Heart left ventricle (tissue), 16 donors: Measurements from ENCODE around the gene PHLDB3. TPM values are rescaled to one million over a fixed set of nuclear protein-coding genes. Genes with fewer than 3 reads are reported as not detected.
A peak's percentile ranks its signal among the peaks of the same experiment; 100 is the strongest.

Experiments
- ATAC-seq, 4 donors: fragments of 200-7000 bp; cut with Tn5 transposase; one replicate each; pipeline ENCODE4 v1.9.1; 2020 to 2022; ENCODE audit warnings: moderate library complexity in 4 of 4, mild to moderate bottlenecking in 3 of 4, moderate number of reproducible peaks in 1 of 4
- DNase-seq, 5 donors: peaks; one replicate each; pipeline ENCODE4 v3.0.0-alpha.2; 2020
- H3K27ac ChIP-seq, 12 donors: fragments of 200-600 bp; sonication (generic) in 4 of 12; one replicate each; pipeline versions ENCODE4 v1.5.0 to v1.8.0; 2016 to 2022; ENCODE audit warnings: mild to moderate bottlenecking in 2 of 12
- H3K27me3 ChIP-seq, 9 donors: fragments of 200-600 bp; sonication (generic) in 2 of 9; one replicate each; pipeline versions ENCODE4 v1.5.1 to v1.8.0; 2016 to 2022; ENCODE audit warnings: mild to moderate bottlenecking in 3 of 9
- H3K36me3 ChIP-seq, 9 donors: fragments of 200-600 bp; sonication (generic) in 2 of 9; one replicate each; pipeline versions ENCODE4 v1.5.0 to v1.8.0; 2018 to 2022; ENCODE audit warnings: mild to moderate bottlenecking in 2 of 9
- H3K4me1 ChIP-seq, 12 donors: fragments of 200-600 bp; sonication (generic) in 4 of 12; one replicate each; pipeline versions ENCODE4 v1.5.0 to v1.8.0; 2016 to 2022; ENCODE audit warnings: mild to moderate bottlenecking in 3 of 12
- H3K4me3 ChIP-seq, 12 donors: fragments of 200-600 bp; sonication (generic) in 4 of 12; one replicate each; pipeline versions ENCODE4 v1.5.0 to v1.8.0; 2017 to 2022; ENCODE audit warnings: mild to moderate bottlenecking in 9 of 12, moderate library complexity in 4 of 12
- H3K9me3 ChIP-seq, 12 donors: fragments of 200-600 bp; sonication (generic) in 4 of 12; one replicate each; pipeline versions ENCODE4 v1.5.0 to v1.8.0; 2016 to 2022; ENCODE audit warnings: mild to moderate bottlenecking in 1 of 12
- POLR2A ChIP-seq, 2 donors: fragments of 450-650 bp; IDR thresholded peaks; one replicate each; pipeline ENCODE4 v1.6.1; 2017; ENCODE audit warnings: antibody characterized with exemption in 2 of 2, mild to moderate bottlenecking in 2 of 2, moderate library complexity in 2 of 2
- WGBS, 4 donors: extraction: QIAGEN DNeasy Blood & Tissue Kit in 2 of 4; methylation state at CpG; one replicate each; pipeline versions ENCODE4 v1.1.5 to v1.1.7; 2013 to 2018; 5-methylcytosine and 5-hydroxymethylcytosine counted together
- intact Hi-C, 10 donors: fragments of 100-400 bp; cut with DNase I; formaldehyde crosslinking; loops; one replicate each; pipeline versions ENCODE4 v1.11.1 to v1.14.2; 2022
- polyA plus RNA-seq, 2 donors: library from polyadenylated mRNA; stranded (reverse); fragments of 200-250 nt; gene quantifications; one replicate each; pipeline ENCODE4 v1.2.3, GENCODE V29; 2013
- total RNA-seq, 9 donors: library from RNA; depleted of rRNA in 2 of 9; stranded (reverse); fragments of >200 nt in 2 of 9; fragmentation: NEBNext Ultra II Directional in 3 of 9; extraction: Animal tissue kit (Norgen Biotek cat#: 25700) in 3 of 9; gene quantifications; one replicate each; pipeline versions ENCODE4 v1.1.0 to v1.2.4, GENCODE V29; 2016 to 2023
- TF ChIP-seq, protein P1 (sequence below), 12 donors: fragments of 200-600 bp; sonication (generic) in 4 of 12; IDR thresholded peaks; one replicate each; pipeline versions ENCODE4 v1.5.0 to v1.8.0; 2018 to 2022; ENCODE audit warnings: antibody characterized with exemption in 12 of 12, mild to moderate bottlenecking in 5 of 12
- donor health status: ischemic (EF 13 %, LVEDD 7.1; RV severe dilation, severe dysfunction).
- donor health status: healthy with polysubstance abuse.
- donor health status: DM: no; HTN: yes; CAD: no.
- donor health status: DM: no; HTN: no; CAD: no.
- donor health status: ischemic (EF 25% LVEDD 6.9; RV normal size, moderate dysfunction).
- donor health status: ischemic (EF 25% LVEDD 5.7; RV mildly dilated, moderate dysfunction).
- donor health status: healthy.
- donor health status: DM: yes; HTN: yes; CAD: no.
- donor health status: ischemic (EF 35%, LVEDD 5.7; RV mildly dilated, moderate dysfunction).
- donor health status: nonischemic (EF 11% LVEDD 7.7; RV severe dilation, severe dysfunction).
- donor health status: DM: yes; HTN: yes; CAD: no.
- donor health status: PGD.
- donor health status: ischemic (EF 29% LVEDD 5.4; RV normal size, mild dysfunction).
- donor health status: nonischemic (EF 23%, LVEDD 6.1; RV moderate dilation, normal function).

Gene PHLDB3
- total and polyA plus RNA-seq, 11 donors, result 2.4 to 11.6 (median 5.7) TPM

DNA sequence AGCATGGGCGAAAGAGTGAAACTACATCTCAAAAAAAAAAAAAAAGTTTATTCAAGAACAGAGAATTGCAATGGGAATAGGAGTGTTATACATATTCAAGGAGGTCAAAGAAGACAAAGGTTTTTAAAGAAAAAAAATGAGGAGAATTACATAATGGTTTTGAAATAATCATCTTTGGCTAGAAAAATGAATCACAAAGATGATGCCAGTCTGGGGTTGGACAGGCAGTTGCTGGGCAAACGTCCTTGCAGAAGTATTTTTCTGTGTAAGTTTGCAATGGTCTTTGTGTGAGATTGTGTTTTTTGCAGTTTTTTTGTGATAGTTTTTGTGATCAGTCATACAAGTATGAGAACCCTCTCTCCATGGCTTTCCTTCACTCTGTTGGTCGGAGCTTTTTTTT lies 62.8 kb downstream of the PHLDB3 start:
- no peak for TF ChIP-seq POLR2A (IDR thresholded peaks at IDR 0.05)
- TF ChIP-seq, protein P1, sequence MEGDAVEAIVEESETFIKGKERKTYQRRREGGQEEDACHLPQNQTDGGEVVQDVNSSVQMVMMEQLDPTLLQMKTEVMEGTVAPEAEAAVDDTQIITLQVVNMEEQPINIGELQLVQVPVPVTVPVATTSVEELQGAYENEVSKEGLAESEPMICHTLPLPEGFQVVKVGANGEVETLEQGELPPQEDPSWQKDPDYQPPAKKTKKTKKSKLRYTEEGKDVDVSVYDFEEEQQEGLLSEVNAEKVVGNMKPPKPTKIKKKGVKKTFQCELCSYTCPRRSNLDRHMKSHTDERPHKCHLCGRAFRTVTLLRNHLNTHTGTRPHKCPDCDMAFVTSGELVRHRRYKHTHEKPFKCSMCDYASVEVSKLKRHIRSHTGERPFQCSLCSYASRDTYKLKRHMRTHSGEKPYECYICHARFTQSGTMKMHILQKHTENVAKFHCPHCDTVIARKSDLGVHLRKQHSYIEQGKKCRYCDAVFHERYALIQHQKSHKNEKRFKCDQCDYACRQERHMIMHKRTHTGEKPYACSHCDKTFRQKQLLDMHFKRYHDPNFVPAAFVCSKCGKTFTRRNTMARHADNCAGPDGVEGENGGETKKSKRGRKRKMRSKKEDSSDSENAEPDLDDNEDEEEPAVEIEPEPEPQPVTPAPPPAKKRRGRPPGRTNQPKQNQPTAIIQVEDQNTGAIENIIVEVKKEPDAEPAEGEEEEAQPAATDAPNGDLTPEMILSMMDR (IDR thresholded peaks at IDR 0.05), result no peak
- ATAC-seq, result no peak
- Histone ChIP-seq H3K4me1 (peaks cover 0 to 25% (median 8%) of the 10 kb centered on the region in 12 donors), H3K4me3 (no peak overlapping the region), H3K27me3 (no peaks in the 10 kb centered on the region), H3K9me3 (no peaks in the 10 kb centered on the region), H3K36me3 (no peaks in the 10 kb centered on the region), H3K27ac (no peak overlapping the region)
- 54 to 73% (median 64%) methylated on average over 3 of the region's 3 CpGs for WGBS, 4 donors
- intact Hi-C loops, result loop anchor here in 4 of 10 donors (10.0 kb wide), 3 partner anchors 203 to 343 kb away; partner anchors contain the start of gene KCNN4 (in 1 of the 4)
- no peak for DNase-seq

DNA sequence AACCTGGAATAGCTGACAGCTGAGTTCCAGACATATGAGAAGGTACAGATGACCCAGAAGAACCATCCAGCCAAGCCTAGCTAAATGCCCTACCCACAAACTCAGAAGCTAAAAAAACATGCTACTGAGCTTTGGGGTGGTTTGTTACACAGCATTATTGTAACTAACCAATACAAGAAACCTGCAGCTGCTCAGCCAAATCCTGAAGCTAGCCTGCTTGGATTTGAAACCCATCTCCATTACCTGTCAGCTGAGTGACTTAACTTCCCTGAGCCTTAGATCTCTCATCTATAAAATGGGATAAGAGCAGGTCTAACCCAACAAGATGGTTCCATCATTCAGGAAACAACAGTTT lies 64.9 kb downstream of the PHLDB3 start:
- no peaks in the 10 kb centered on the region for H3K9me3 ChIP-seq
- H3K27ac ChIP-seq, result peak overlapping the region in 5 of 12 donors; percentile 53 to 73 (median 60)
- intact Hi-C loops, result loop anchor here in 4 of 10 donors (10.0 kb wide), 3 partner anchors 205 to 345 kb away; partner anchors contain the start of gene KCNN4 (in 1 of the 4)
- DNase-seq, result no peak
- ATAC-seq, result no peak
- TF ChIP-seq POLR2A (IDR thresholded peaks at IDR 0.05), result no peak
- TF ChIP-seq, protein P1 (IDR thresholded peaks at IDR 0.05), result no peak
- H3K36me3 ChIP-seq, result no peaks in the 10 kb centered on the region
- peaks cover 0 to 22% (median 8%) of the 10 kb centered on the region in 12 donors for H3K4me1 ChIP-seq
- H3K27me3 ChIP-seq, result no peaks in the 10 kb centered on the region
- no peak overlapping the region for H3K4me3 ChIP-seq

- peak; percentile 40 to 85 (median 80) for ATAC-seq
- peak in 1 of 5 donors; percentile 9 for DNase-seq
- H3K4me3 ChIP-seq, result no peak overlapping the region
- H3K36me3 ChIP-seq, result no peaks in the 10 kb centered on the region
- WGBS, 4 donors, result 38 to 49% (median 39%) methylated on average over 13 to 14 of the region's 14 CpGs
- TF ChIP-seq POLR2A (IDR thresholded peaks at IDR 0.05), result no peak
- TF ChIP-seq, protein P1 (IDR thresholded peaks at IDR 0.05), result no peak
- H3K9me3 ChIP-seq, result no peaks in the 10 kb centered on the region
- peaks cover 0 to 22% (median 8%) of the 10 kb centered on the region in 12 donors for H3K4me1 ChIP-seq
- peak overlapping the region in 11 of 12 donors; percentile 24 to 82 (median 57) for H3K27ac ChIP-seq
- intact Hi-C loops, result no loop called here
- no peaks in the 10 kb centered on the region for H3K27me3 ChIP-seq
Measured at GRCh38 chr19:43439032-43439708, 65.4 kb downstream of the PHLDB3 start.

GRCh38 chr19:43438291-43439031 lies 66.1 kb downstream of the PHLDB3 start:
- Histone ChIP-seq H3K27me3 (no peaks in the 10 kb centered on the region), H3K27ac (peak overlapping the region in 11 of 12 donors; percentile 24 to 82 (median 57)), H3K4me3 (no peak overlapping the region), H3K9me3 (no peaks in the 10 kb centered on the region), H3K4me1 (peaks cover 0 to 22% (median 8%) of the 10 kb centered on the region in 12 donors), H3K36me3 (no peaks in the 10 kb centered on the region)
- DNase-seq, result peak; percentile 67 to 82 (median 74)
- 35 to 52% (median 43%) methylated on average over 7 to 9 of the region's 9 CpGs for WGBS, 4 donors
- intact Hi-C loops, result no loop called here
- TF ChIP-seq, protein P1 (IDR thresholded peaks at IDR 0.05), result no peak
- TF ChIP-seq POLR2A (IDR thresholded peaks at IDR 0.05), result no peak
- ATAC-seq, result peak; percentile 76 to 96 (median 94)
